IPS-15b (cell line): ENCODE measurements around the gene HORMAD1.
"Not testable (repeated sequence)": the region's sequence is repeated elsewhere in the genome, so short reads cannot be mapped to it uniquely, and the experiment has no call there.

Experiments used
- H3K27me3 ChIP-seq: one replicate; pipeline ENCODE4 v1.6.1; 2013; ENCODE audit warnings: low read length; ENCODE audit not compliant: control insufficient read depth, insufficient read depth
- H3K36me3 ChIP-seq: one replicate; pipeline ENCODE4 v1.6.1; 2013; ENCODE audit warnings: low read length; ENCODE audit not compliant: control insufficient read depth, insufficient read depth
- H3K4me1 ChIP-seq: one replicate; pipeline ENCODE4 v1.6.1; 2013; ENCODE audit warnings: mild to moderate bottlenecking, low read length; ENCODE audit not compliant: control insufficient read depth, insufficient read depth
- H3K4me3 ChIP-seq: one replicate; pipeline ENCODE4 v1.5.1; 2013; ENCODE audit warnings: low read depth, low read length
- H3K9ac ChIP-seq: one replicate; pipeline ENCODE4 v1.6.1; 2013; ENCODE audit warnings: low read depth, mild to moderate bottlenecking, low read length
- H3K9me3 ChIP-seq: one replicate; pipeline ENCODE4 v1.6.1; 2013; ENCODE audit warnings: mild to moderate bottlenecking, low read length; ENCODE audit not compliant: control insufficient read depth, insufficient read depth

Gene HORMAD1, protein sequence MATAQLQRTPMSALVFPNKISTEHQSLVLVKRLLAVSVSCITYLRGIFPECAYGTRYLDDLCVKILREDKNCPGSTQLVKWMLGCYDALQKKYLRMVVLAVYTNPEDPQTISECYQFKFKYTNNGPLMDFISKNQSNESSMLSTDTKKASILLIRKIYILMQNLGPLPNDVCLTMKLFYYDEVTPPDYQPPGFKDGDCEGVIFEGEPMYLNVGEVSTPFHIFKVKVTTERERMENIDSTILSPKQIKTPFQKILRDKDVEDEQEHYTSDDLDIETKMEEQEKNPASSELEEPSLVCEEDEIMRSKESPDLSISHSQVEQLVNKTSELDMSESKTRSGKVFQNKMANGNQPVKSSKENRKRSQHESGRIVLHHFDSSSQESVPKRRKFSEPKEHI

GRCh38 chr1:150720703-150721102 is at the start of gene HORMAD1:
Gene HORMAD1, minus strand, starts transcription at chr1:150720895. Its CDS starts 1,390 bp downstream, at chr1:150719505.
- Histone ChIP-seq H3K9me3 (no peaks in the 10 kb centered on the region), H3K4me3 (no peak within 1 kb of the TSS), H3K9ac (no peak within 1 kb of the TSS)

DNA sequence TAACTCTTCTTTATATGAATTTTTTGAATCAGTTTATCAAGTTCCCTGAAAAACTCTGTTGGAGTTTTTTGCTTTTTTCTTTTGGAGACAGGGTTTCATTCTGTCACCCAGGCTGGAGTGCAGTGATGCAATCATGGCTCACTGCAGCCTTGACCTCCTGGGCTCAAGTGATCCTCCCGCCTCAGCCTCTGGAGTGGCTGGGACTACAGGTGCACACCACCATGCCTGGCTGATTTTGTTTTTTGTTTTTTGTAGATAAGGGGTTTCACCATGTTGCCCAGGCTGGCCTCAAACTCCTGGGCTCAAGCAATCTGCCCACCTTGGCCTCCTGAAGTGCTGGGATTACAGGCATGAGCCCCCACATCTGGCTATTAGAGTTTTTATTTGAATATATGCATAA is 47.0 kb upstream of the HORMAD1 start:
- not testable (repeated sequence) for H3K9me3 ChIP-seq, H3K4me3 ChIP-seq, H3K4me1 ChIP-seq, H3K36me3 ChIP-seq, H3K9ac ChIP-seq, H3K27me3 ChIP-seq

More at GRCh38 chr1:150720703-150721102, at the start of gene HORMAD1:
- Histone ChIP-seq H3K4me1 (no peaks in the 10 kb centered on the region), H3K27me3 (no peaks in the 10 kb centered on the region), H3K36me3 (no peaks in the 10 kb centered on the region)

GRCh38 chr1:150765977-150766301 is 45.2 kb upstream of the HORMAD1 start:
- H3K4me1 ChIP-seq, H3K9me3 ChIP-seq, H3K27me3 ChIP-seq, H3K36me3 ChIP-seq, H3K4me3 ChIP-seq, H3K9ac ChIP-seq: not testable (repeated sequence)

DNA sequence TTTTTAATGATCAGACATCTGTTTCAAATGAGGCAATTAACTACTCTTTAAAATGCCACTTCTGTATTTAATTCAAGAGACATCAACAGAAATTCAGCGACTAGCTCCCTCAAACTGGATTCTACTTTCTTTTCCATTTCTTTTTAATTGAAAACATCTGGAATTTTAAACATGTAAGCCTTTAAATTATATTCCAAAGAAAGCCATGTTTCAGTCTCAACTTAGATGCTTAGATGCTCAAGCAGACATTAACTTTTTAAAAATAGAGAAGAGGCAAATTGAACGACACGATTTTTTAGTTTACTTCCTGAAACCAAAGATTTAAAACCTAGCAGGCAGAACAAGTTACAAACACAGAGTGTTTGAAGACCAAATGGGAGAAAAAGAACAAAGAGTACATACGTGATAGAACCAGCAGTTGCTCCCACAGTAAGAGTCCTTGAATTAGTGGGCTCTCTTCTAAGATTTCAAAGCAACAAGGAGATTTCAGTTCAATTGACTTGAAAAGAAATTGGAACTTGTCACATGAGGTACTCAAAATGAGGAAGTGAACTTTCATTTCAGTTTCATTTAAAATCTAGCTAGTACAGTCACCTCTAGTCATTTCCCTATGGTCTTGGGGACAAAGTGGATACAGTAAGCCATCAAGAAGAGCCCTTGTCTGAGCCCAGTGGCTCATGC is 44.7 kb upstream of the HORMAD1 start, which contains the start of gene CTSS:
Gene CTSS (minus strand): TSS at position 483 of the 681 bp plus-strand sequence. CDS start 1,015 bp downstream, outside the sequence.
- no peak within 1 kb of the TSS for H3K4me3 ChIP-seq
- H3K9ac ChIP-seq: no peak within 1 kb of the TSS
- no peaks in the 10 kb centered on the region for H3K9me3 ChIP-seq
- H3K36me3 ChIP-seq: no peaks in the 10 kb centered on the region
- no peaks in the 10 kb centered on the region for H3K27me3 ChIP-seq
- no peaks in the 10 kb centered on the region for H3K4me1 ChIP-seq

DNA sequence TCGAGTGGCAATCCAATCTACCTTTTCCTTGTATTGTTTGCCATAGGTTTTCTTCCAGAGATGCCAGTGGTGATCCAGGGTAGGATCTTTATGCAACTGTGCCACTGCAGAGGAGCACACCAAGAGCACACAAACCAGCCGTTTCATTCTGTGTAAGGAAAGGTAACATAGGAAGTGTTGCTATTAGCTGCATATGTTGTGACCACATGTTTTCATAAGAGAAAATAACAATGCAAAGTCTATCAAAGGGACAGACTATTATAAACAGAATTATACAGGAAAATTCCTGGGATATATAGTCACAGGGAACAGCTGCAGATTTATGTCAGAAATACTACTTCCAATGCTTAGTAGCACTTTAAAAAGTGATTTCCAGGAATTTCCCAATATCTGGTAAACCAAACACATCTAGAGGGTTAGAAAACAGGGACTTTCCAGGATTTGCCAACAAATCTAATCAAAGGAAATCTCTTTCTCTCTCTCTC is 44.0 kb upstream of the HORMAD1 start:
- no peak overlapping the region for H3K4me3 ChIP-seq
- no peaks in the 10 kb centered on the region for H3K36me3 ChIP-seq
- no peak overlapping the region for H3K9ac ChIP-seq
- H3K27me3 ChIP-seq: no peaks in the 10 kb centered on the region
- no peaks in the 10 kb centered on the region for H3K4me1 ChIP-seq
- no peaks in the 10 kb centered on the region for H3K9me3 ChIP-seq

DNA sequence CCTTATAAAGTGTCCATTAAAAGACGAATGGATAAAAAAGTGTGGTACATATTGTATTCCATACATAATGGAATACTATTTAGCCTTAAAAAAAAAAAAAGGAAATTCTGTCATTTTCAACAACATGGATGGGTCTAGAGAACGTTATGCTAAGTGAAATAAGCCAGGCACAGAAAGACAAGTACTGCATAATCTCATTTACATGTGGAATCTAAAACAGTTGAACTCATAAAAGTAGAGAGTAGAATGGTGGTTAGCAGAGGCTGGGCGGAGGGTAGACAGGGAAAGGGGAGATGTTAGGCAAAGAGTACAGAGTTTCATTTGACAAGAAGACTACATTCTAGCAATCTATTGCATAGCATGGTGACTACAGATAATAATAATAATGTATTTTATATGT is 42.3 kb upstream of the HORMAD1 start:
- Histone ChIP-seq H3K4me3 (no peak overlapping the region), H3K4me1 (no peaks in the 10 kb centered on the region), H3K9ac (no peak overlapping the region), H3K27me3 (no peaks in the 10 kb centered on the region), H3K9me3 (no peaks in the 10 kb centered on the region), H3K36me3 (no peaks in the 10 kb centered on the region)

DNA sequence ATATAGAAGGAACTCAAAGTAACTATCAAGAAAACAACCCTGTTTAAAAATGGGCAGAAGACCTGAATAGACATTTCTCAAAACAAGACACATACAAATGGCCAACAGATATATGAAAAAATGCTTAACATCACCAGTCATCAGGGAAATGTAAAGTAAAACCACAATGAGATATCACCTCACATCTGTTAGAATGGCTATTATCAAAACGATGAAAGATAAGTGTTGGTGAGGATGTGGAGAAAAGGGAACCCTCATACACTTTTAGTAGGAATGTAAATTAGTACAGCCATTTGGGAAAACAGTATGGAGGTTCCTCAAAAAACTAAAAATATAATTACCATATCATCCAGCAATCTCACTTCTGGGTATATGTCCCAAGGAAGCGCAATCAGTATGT is 41.9 kb upstream of the HORMAD1 start:
- Histone ChIP-seq H3K4me1 (no peaks in the 10 kb centered on the region), H3K4me3 (no peak overlapping the region), H3K36me3 (no peaks in the 10 kb centered on the region), H3K9ac (no peak overlapping the region), H3K27me3 (no peaks in the 10 kb centered on the region), H3K9me3 (no peaks in the 10 kb centered on the region)

DNA sequence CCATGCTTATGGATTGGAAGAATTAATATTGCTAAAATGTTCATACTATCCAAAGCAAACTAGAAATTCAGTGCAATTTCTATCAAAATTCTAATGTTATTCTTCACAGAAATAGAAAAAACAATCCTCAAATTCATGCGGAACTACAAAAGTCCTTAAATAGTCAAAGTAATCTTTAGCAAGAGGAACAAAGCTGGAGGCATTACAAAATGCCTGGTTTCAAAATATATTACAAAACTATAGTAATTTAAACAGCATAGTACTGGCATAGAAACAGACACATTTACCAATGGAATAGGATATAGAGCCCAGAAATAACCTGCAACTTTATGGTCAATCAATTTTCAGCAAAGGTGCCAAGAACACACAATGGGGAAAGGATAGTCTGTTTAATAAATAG is 41.1 kb upstream of the HORMAD1 start:
- H3K27me3 ChIP-seq: no peaks in the 10 kb centered on the region
- H3K9ac ChIP-seq: no peak overlapping the region
- H3K36me3 ChIP-seq: no peaks in the 10 kb centered on the region
- H3K4me1 ChIP-seq: no peaks in the 10 kb centered on the region
- H3K4me3 ChIP-seq: no peak overlapping the region
- H3K9me3 ChIP-seq: no peaks in the 10 kb centered on the region

GRCh38 chr1:150760013-150760412 is 39.3 kb upstream of the HORMAD1 start:
- Histone ChIP-seq H3K9me3 (no peaks in the 10 kb centered on the region), H3K4me1 (no peaks in the 10 kb centered on the region), H3K9ac (no peak overlapping the region), H3K36me3 (no peaks in the 10 kb centered on the region), H3K4me3 (no peak overlapping the region), H3K27me3 (no peaks in the 10 kb centered on the region)

DNA sequence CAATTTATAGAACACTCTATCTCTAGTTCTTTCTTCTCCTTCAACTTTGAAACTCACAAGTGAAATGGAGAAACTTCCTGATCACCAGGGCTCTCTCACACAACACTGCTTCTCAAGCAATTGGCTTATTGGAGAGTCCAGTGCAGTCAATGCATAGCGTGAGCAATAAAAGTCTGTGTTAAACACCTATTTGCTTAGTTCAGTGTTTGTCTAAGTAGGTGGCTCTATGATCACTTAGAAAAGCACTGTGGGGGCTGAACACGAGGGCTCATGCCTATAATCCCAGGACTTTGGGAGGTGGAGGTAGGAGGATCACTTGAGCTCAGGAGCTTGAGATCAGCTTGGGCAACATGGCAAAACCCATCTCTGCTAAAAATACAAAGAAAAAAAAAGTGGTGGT is 32.7 kb upstream of the HORMAD1 start:
- Histone ChIP-seq H3K36me3 (no peaks in the 10 kb centered on the region), H3K27me3 (no peaks in the 10 kb centered on the region), H3K4me3 (no peak overlapping the region)

GRCh38 chr1:150751443-150751842 is 30.7 kb upstream of the HORMAD1 start:
- H3K4me1 ChIP-seq: no peaks in the 10 kb centered on the region
- H3K4me3 ChIP-seq: no peak overlapping the region
- H3K9me3 ChIP-seq: no peaks in the 10 kb centered on the region
- no peaks in the 10 kb centered on the region for H3K36me3 ChIP-seq
- no peak overlapping the region for H3K9ac ChIP-seq
- no peaks in the 10 kb centered on the region for H3K27me3 ChIP-seq

More for the DNA sequence above, 32.7 kb upstream of the HORMAD1 start:
- H3K9ac ChIP-seq: no peak overlapping the region
- no peaks in the 10 kb centered on the region for H3K9me3 ChIP-seq
- no peaks in the 10 kb centered on the region for H3K4me1 ChIP-seq

- Histone ChIP-seq H3K4me1 (no peaks in the 10 kb centered on the region), H3K9ac (no peak overlapping the region), H3K27me3 (no peaks in the 10 kb centered on the region), H3K4me3 (no peak overlapping the region), H3K36me3 (no peaks in the 10 kb centered on the region), H3K9me3 (no peaks in the 10 kb centered on the region)
Observed at GRCh38 chr1:150749720-150750311, 29.1 kb upstream of the HORMAD1 start.
